Measurements from ENCODE around the gene KIF2C.
A peak's percentile ranks its signal among the peaks of the same experiment; 100 is the strongest.
"Not testable (repeated sequence)": the region's sequence is repeated elsewhere in the genome, so short reads cannot be mapped to it uniquely, and the experiment has no call there.

The KIF2C gene

GRCh38 chr1:44720281-44720680 is 19.4 kb upstream of the KIF2C start:
- no peak for DNase-seq

GRCh38 chr1:44721485-44722361 is 17.9 kb upstream of the KIF2C start:
- no peak for DNase-seq

GRCh38 chr1:44723064-44723463 is 16.6 kb upstream of the KIF2C start:
- DNase-seq: no peak

- DNase-seq: no peak
Observed at GRCh38 chr1:44723496-44724295, 15.9 kb upstream of the KIF2C start.

GRCh38 chr1:44724296-44724954 is 15.2 kb upstream of the KIF2C start:
- DNase-seq: no peak

GRCh38 chr1:44724955-44725698 is 14.5 kb upstream of the KIF2C start:
- DNase-seq: no peak

- DNase-seq: peak; percentile 82
Observed at GRCh38 chr1:44730741-44731512, 8.7 kb upstream of the KIF2C start, which contains the start of gene RNU5D-1. TSS of gene RNU5D-1 (minus strand) at chr1:44731170.

GRCh38 chr1:44733365-44733764 is 6.3 kb upstream of the KIF2C start:
- no peak for DNase-seq

- no peak for DNase-seq
Observed at GRCh38 chr1:44733784-44734183, 5.9 kb upstream of the KIF2C start.

GRCh38 chr1:44735992-44736391 is 3.6 kb upstream of the KIF2C start:
- no peak for DNase-seq

GRCh38 chr1:44738953-44739306 is 707 bp upstream of the KIF2C start:
- not testable (repeated sequence) for DNase-seq

- no peak for DNase-seq
Observed at GRCh38 chr1:44740179-44740617, 561 bp downstream of the KIF2C start.

GRCh38 chr1:44743211-44743610 is 3.6 kb downstream of the KIF2C start:
- DNase-seq: no peak

- no peak for DNase-seq
Observed at GRCh38 chr1:44747878-44748277, 8.2 kb downstream of the KIF2C start.

GRCh38 chr1:44757420-44757819 is 17.8 kb downstream of the KIF2C start:
- no peak for DNase-seq

GRCh38 chr1:44759077-44759476 is 19.4 kb downstream of the KIF2C start:
- no peak for DNase-seq

GRCh38 chr1:44760876-44761275 is 21.2 kb downstream of the KIF2C start:
- DNase-seq: no peak

- DNase-seq: not testable (repeated sequence)
Observed at GRCh38 chr1:44766421-44766820, 26.8 kb downstream of the KIF2C start.

GRCh38 chr1:44775078-44775929 is 35.7 kb downstream of the KIF2C start, which contains the start of gene RPS8:
TSS of gene RPS8 (plus strand) at chr1:44775540. CDS start at chr1:44775597, 57 bp downstream.
- peak; percentile 97 for DNase-seq

GRCh38 chr1:44775930-44776729 is 36.5 kb downstream of the KIF2C start:
- no peak for DNase-seq

Data from NCI-H1105 (cell line).